K562 (cell line): ENCODE results near the gene MRPL57. TPM values are rescaled to one million over a fixed set of nuclear protein-coding genes. Genes with fewer than 3 reads are reported as not detected.

Experiments used
- ATAC-seq: fragments of 200-7000 bp; cut with Tn5 transposase; 3 replicates; pipeline ENCODE4 v1.9.1; 2020; ENCODE audit warnings: moderate library complexity
- BruUV-seq: library from RNA; stranded (reverse); fragments of 400-500 nt; replicated peaks from 2 replicates; lab custom pipeline; 2021; lab: Mats Ljungman, UMichigan
- CTCF ChIA-PET: fragments of 300-600 bp; formaldehyde crosslinking; extraction: SDS; loops from one replicate; lab custom pipeline; 2021; ENCODE audit warnings: low intra/inter-chr PET ratio; lab: Yijun Ruan, JAX
- POLR2A ChIA-PET: fragments of 300-600, 350-650 bp; sonication (Branson Sonifier 250); formaldehyde crosslinking; extraction: SDS; loops from one replicate; lab custom pipeline; 2021; ENCODE audit warnings: antibody characterized with exemption, inconsistent platforms; lab: Yijun Ruan, JAX
- DNase-seq, 4 experiments: peaks; one replicate each; pipeline versions ENCODE4 v3.0.0 to v3.0.0-alpha.2; 2011 to 2018; ENCODE audit warnings: low spot score in 3 of 4, mixed read lengths in 3 of 4; ENCODE audit errors: extremely low read depth in 1 of 4
- FAIRE-seq: peaks from 2 replicates; lab custom pipeline; 2011; peaks lifted over from hg19 to GRCh38; lab: Jason Lieb, UNC
- H2AFZ ChIP-seq: 2 replicates; pipeline ENCODE4 v1.6.0; 2011; ENCODE audit warnings: low read depth, low read length, control low read depth, inconsistent platforms
- H3K27ac ChIP-seq: fragments of 200-600 bp; 3 replicates; pipeline ENCODE4 v1.8.0; 2011; ENCODE audit warnings: low read depth, mild to moderate bottlenecking, control low read depth, inconsistent platforms, low read length, moderate library complexity, mixed read lengths; ENCODE audit errors: extremely low read depth
- H3K27me3 ChIP-seq, 2 experiments: fragments of 300-600 bp in 1 of 2; 2 replicates in 1 of 2; 3 replicates in 1 of 2; pipeline versions ENCODE4 v1.6.0 to v1.8.0; 2011; ENCODE audit warnings: inconsistent platforms in 2 of 2, low read length in 2 of 2, mild to moderate bottlenecking in 1 of 2, mixed read lengths in 1 of 2, moderate library complexity in 1 of 2; ENCODE audit not compliant: control insufficient read depth in 2 of 2, insufficient read depth in 2 of 2
- H3K36me3 ChIP-seq: fragments of 300-600 bp; 3 replicates; pipeline ENCODE4 v1.8.0; 2011; ENCODE audit warnings: mild to moderate bottlenecking, low read length, inconsistent platforms; ENCODE audit not compliant: control insufficient read depth, insufficient read depth
- H3K4me1 ChIP-seq, 2 experiments: fragments of 200-600 bp in 1 of 2; replicated peaks in 1 of 2; 2 replicates in 1 of 2; 3 replicates in 1 of 2; pipeline versions ENCODE4 v1.5.1 to v1.8.0; 2011; ENCODE audit warnings: inconsistent platforms in 2 of 2, low read length in 2 of 2, mild to moderate bottlenecking in 1 of 2, mixed read lengths in 1 of 2, moderate library complexity in 1 of 2; ENCODE audit not compliant: control insufficient read depth in 2 of 2, insufficient read depth in 2 of 2
- H3K4me2 ChIP-seq: 2 replicates; pipeline ENCODE4 v1.6.1; 2011; ENCODE audit warnings: low read length, control low read depth, inconsistent platforms, mixed read lengths; ENCODE audit not compliant: insufficient read depth
- H3K4me3 ChIP-seq: fragments of 200-600 bp; sonication (generic), shearing (Covaris generic); 2 replicates; pipeline ENCODE4 v1.5.1; 2016; ENCODE audit warnings: control low read depth, inconsistent platforms
- H3K79me2 ChIP-seq: fragments of 200-600 bp; 3 replicates; pipeline ENCODE4 v1.8.0; 2011; ENCODE audit warnings: low read length, inconsistent platforms; ENCODE audit not compliant: control insufficient read depth, insufficient read depth
- H3K9ac ChIP-seq, 2 experiments: 2 replicates each; pipeline versions ENCODE4 v1.6.0 to v1.6.1; 2011; ENCODE audit warnings: low read depth in 2 of 2, low read length in 2 of 2, control low read depth in 1 of 2, inconsistent platforms in 1 of 2, mild to moderate bottlenecking in 1 of 2, mixed read lengths in 1 of 2; ENCODE audit not compliant: insufficient read depth in 1 of 2
- H3K9me1 ChIP-seq: one replicate; pipeline ENCODE4 v1.6.0; 2011; ENCODE audit warnings: inconsistent platforms, mild to moderate bottlenecking, low read length, moderate library complexity; ENCODE audit not compliant: control insufficient read depth, insufficient read depth
- H3K9me3 ChIP-seq: replicated peaks from 2 replicates; pipeline ENCODE4 v1.5.1; 2011; ENCODE audit warnings: low read depth, low read length, inconsistent platforms; ENCODE audit not compliant: control insufficient read depth, insufficient read depth
- H4K20me1 ChIP-seq: replicated peaks from 2 replicates; pipeline ENCODE4 v1.6.1; 2011; ENCODE audit warnings: low read length, inconsistent platforms, mixed read lengths; ENCODE audit not compliant: control insufficient read depth, insufficient read depth
- C11orf30 ChIP-seq: fragments of 450-650 bp; IDR thresholded peaks from 2 replicates; pipeline ENCODE4 v1.6.1; 2016; ENCODE audit warnings: low read depth, mild to moderate bottlenecking
- HBP1 ChIP-seq: fragments of 450-650 bp; formaldehyde crosslinking; IDR thresholded peaks from 2 replicates; pipeline ENCODE4 v1.4.0; 2022; ENCODE audit warnings: missing genetic modification characterization
- HDGF ChIP-seq: fragments of 450-650 bp; IDR thresholded peaks from 2 replicates; pipeline ENCODE4 v1.6.1; 2016
- POLR2A ChIP-seq: fragments of 450-650 bp; conservative IDR thresholded peaks from 2 replicates; pipeline ENCODE4 v1.6.1; 2016
- POLR2B ChIP-seq: fragments of 450-650 bp; IDR thresholded peaks from 2 replicates; pipeline ENCODE4 v1.6.1; 2018; ENCODE audit warnings: low read depth; ENCODE audit not compliant: partially characterized antibody
- SUPT5H ChIP-seq: fragments of 450-650 bp; IDR thresholded peaks from 2 replicates; pipeline ENCODE4 v1.6.1; 2016
- ZBTB1 ChIP-seq: sonication (generic); formaldehyde crosslinking; IDR thresholded peaks from 2 replicates; pipeline ENCODE4 v1.8.1; 2023; ENCODE audit warnings: missing genetic modification reagents, low read depth, mild to moderate bottlenecking, borderline replicate concordance
- ZNF316 ChIP-seq: fragments of 450-650 bp; IDR thresholded peaks from 2 replicates; pipeline ENCODE4 v1.6.1; 2016
- WGBS: fragments of 100-300 bp; shearing (Covaris generic); methylation state at CpG from one replicate; pipeline ENCODE4 v1.1.6; 2016; ENCODE audit warnings: low coverage, mixed read lengths; ENCODE audit not compliant: insufficient coverage; ENCODE audit errors: missing lambda C conversion rate; 5-methylcytosine and 5-hydroxymethylcytosine counted together
- in situ Hi-C: fragments of 300-500 bp; cut with MboI; formaldehyde crosslinking; loops from 4 replicates; pipeline ENCODE4 v1.15.0; 2018; ENCODE audit warnings: inconsistent platforms, mixed read lengths
- intact Hi-C: fragments of 100-400 bp; cut with micrococcal nuclease; formaldehyde crosslinking; loops from 2 replicates; pipeline ENCODE4 v1.14.2; 2022
- polyA plus RNA-seq, 8 experiments: library from polyadenylated mRNA; depleted of rRNA in 4 of 8; stranded (reverse) in 5 of 8; unstranded in 3 of 8; fragments of >200 nt; fragmentation: Nextera tagmentation in 2 of 8; fragmentation: Illumina TruSeq in 1 of 8; extraction: Ambion mirVana in 2 of 8; extraction: Trizol in 1 of 8; gene quantifications; 2 replicates each; pipeline versions ENCODE4 v1.2.1 to v1.2.3, GENCODE V29; 2011 to 2014; ENCODE audit warnings: inconsistent platforms in 1 of 8, missing spikeins in 1 of 8
- total RNA-seq, 7 experiments: library from RNA; depleted of rRNA in 6 of 7; stranded (reverse); fragments of >200 nt in 6 of 7; fragmentation: Illumina TruSeq in 2 of 7; extraction: Trizol in 2 of 7; gene quantifications; 2 replicates each; pipeline versions ENCODE4 v1.2.1 to v1.2.3, GENCODE V29; 2011 to 2021; ENCODE audit warnings: low replicate concordance in 1 of 7

MRPL57 gene
- total and polyA plus RNA-seq, 9 of the 15 experiments (the other 6 are each of a cell fraction or from before 2014, with no cell fraction given) = 6.5 to 40.4 (median 15.7) TPM

GRCh38 chr13:21142766-21143165, 33.7 kb upstream of the MRPL57 start:
- Histone ChIP-seq H3K79me2 (peaks cover 46% of the 10 kb centered on the region), H3K27me3 (no peaks in the 10 kb centered on the region), H4K20me1 (0 out of 2 replicates have a peak, but pooled peaks cover 13% of the 10 kb centered on the region), H3K4me3 (no peak overlapping the region), H3K4me2 (peak overlapping the region; percentile 25; the same call in 1 of the 2 replicates), H3K9me1 (peaks cover 2% of the 10 kb centered on the region), H3K4me1 (no peaks in the 10 kb centered on the region; a peak in 2 of 5 replicates), H3K9me3 (no peaks in the 10 kb centered on the region), H2AFZ (no peak overlapping the region), H3K36me3 (peaks cover 53% of the 10 kb centered on the region), H3K9ac (no peak overlapping the region), H3K27ac (no peak overlapping the region)
- WGBS = 96% methylated on average over 3 of the region's 3 CpGs
- no TSS peak for BruUV-seq
- no peak for ATAC-seq
- no peak for FAIRE-seq
- no peak for DNase-seq
- peak; percentile 80 for TF ChIP-seq ZNF316
- TF ChIP-seq ZBTB1 = no peak
- peak; percentile 51 for TF ChIP-seq C11orf30
- in situ Hi-C loops = no loop called here
- CTCF ChIA-PET = no interaction called here
- POLR2A ChIA-PET = interaction anchor here (1.0 to 1.6 kb wide), 2 partner anchors 9 to 29 kb away, joined by 3 read pairs; no protein-coding TSS in a partner anchor
- intact Hi-C loops = no loop called here

- H3K79me2 ChIP-seq = peaks cover 22% of the 10 kb centered on the region
- POLR2A ChIA-PET = interaction anchor here (1.0 kb wide), 1 partner anchor 16 kb away, joined by 3 read pairs; no protein-coding TSS in a partner anchor
- peak; percentile 64 for TF ChIP-seq POLR2A
- TF ChIP-seq HDGF = no peak
- TF ChIP-seq SUPT5H = peak; percentile 73
- peak; percentile 73 for TF ChIP-seq POLR2B
- 0 out of 2 replicates have a peak, but pooled peaks have one; percentile 32 for TF ChIP-seq HBP1 (CRISPR knock-in tag)
- TF ChIP-seq, all 486 proteins: peak for 4
- Histone ChIP-seq H3K9me3 (no peaks in the 10 kb centered on the region), H3K27ac (no peak overlapping the region), H3K4me1 (no peaks in the 10 kb centered on the region), H3K9me1 (peaks cover under 1% of the 10 kb centered on the region), H3K4me2 (no peak overlapping the region), H3K4me3 (no peak overlapping the region), H4K20me1 (0 out of 2 replicates have a peak, but pooled peaks cover 12% of the 10 kb centered on the region), H3K9ac (no peak overlapping the region), H2AFZ (no peak overlapping the region), H3K27me3 (no peaks in the 10 kb centered on the region), H3K36me3 (peaks cover 43% of the 10 kb centered on the region)
- intact Hi-C loops (no loop called here), in situ Hi-C loops (no loop called here)
- BruUV-seq = no TSS peak
- CTCF ChIA-PET = no interaction called here
- FAIRE-seq (no peak), ATAC-seq (peak; percentile 72), DNase-seq (peak in 1 of 4 experiments; percentile 9)
- 72% methylated on average over 4 of the region's 4 CpGs for WGBS
Measured at GRCh38 chr13:21147827-21148226, 28.6 kb upstream of the MRPL57 start.
